Measurements from ENCODE around the gene GRK3.

DNA sequence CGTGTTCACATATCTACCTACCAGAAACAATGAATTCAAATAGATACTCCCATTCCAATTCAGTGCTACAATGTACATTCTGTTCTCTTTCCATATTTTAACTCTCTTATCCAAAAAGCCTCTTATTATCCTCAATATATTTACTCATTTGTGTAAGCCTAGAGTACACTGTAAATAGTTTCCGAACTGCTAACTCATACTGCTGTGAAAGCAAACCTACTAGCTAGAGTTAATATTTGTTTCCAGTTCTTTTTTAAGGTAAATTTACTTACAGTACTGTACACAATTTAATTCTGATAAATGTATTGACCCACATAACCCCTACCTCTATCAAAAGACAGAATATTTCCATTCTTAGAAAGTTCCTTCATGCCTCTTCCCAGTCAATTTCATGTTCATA lies 71.8 kb downstream of the GRK3 start:
- TF ChIP-seq POLR2AphosphoS5 (IDR thresholded peaks at IDR 0.05; ENCODE audit: low read length) (no peak), NRF1 (conservative IDR thresholded peaks at IDR 0.05; ENCODE audit: low read depth, low read length) (no peak), POLR2A (IDR thresholded peaks at IDR 0.05; ENCODE audit: low read depth, low read length) (no peak), CREM (IDR thresholded peaks at IDR 0.05; ENCODE audit: low read depth) (no peak), RAD21 (IDR thresholded peaks at IDR 0.05; ENCODE audit: insufficient read depth, low read depth, low read length) (no peak)
- TF ChIP-seq, protein P1, sequence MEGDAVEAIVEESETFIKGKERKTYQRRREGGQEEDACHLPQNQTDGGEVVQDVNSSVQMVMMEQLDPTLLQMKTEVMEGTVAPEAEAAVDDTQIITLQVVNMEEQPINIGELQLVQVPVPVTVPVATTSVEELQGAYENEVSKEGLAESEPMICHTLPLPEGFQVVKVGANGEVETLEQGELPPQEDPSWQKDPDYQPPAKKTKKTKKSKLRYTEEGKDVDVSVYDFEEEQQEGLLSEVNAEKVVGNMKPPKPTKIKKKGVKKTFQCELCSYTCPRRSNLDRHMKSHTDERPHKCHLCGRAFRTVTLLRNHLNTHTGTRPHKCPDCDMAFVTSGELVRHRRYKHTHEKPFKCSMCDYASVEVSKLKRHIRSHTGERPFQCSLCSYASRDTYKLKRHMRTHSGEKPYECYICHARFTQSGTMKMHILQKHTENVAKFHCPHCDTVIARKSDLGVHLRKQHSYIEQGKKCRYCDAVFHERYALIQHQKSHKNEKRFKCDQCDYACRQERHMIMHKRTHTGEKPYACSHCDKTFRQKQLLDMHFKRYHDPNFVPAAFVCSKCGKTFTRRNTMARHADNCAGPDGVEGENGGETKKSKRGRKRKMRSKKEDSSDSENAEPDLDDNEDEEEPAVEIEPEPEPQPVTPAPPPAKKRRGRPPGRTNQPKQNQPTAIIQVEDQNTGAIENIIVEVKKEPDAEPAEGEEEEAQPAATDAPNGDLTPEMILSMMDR (IDR thresholded peaks at IDR 0.05 in 2 of 3, conservative IDR thresholded peaks at IDR 0.05 in 1 of 3; ENCODE audit: control insufficient read depth in 2 of 3, extremely low read depth in 1 of 3, insufficient read depth in 1 of 3, low read depth in 3 of 3, low read length in 3 of 3), result no peak

Data from GM12878 (cell line).